ENCODE measurements around the gene GJD2. TPM values are rescaled to one million over a fixed set of nuclear protein-coding genes. Genes with fewer than 3 reads are reported as not detected.

The GJD2 gene
- total and polyA plus RNA-seq, 2 donors (not counting 1 experiment from before 2014, with no cell fraction given) = not detected

- DNase-seq = no peak
- intact Hi-C loops (cut with micrococcal nuclease) = no loop called here
- Histone ChIP-seq H3K36me3 (replicated peaks in 1 of 2; ENCODE audit: control extremely low read depth in 1 of 2, control insufficient read depth in 1 of 2, extremely low read depth in 1 of 2, insufficient read depth in 2 of 2, low read length in 1 of 2) (no peaks in the 10 kb centered on the region), H2AFZ (ENCODE audit: insufficient read depth, low read depth, low read length, poor library complexity, severe bottlenecking) (no peak overlapping the region), H3K4me3 (ENCODE audit: control extremely low read depth in 1 of 5, extremely low read depth in 1 of 5, insufficient read depth in 1 of 5, low read depth in 2 of 5, low read length in 4 of 5) (no peak overlapping the region), H3K27ac (ENCODE audit: low read length in 2 of 2) (no peak overlapping the region), H3K4me2 (replicated peaks; ENCODE audit: low read depth, low read length, poor library complexity, severe bottlenecking) (no peak overlapping the region), H3K79me2 (ENCODE audit: control insufficient read depth, insufficient read depth, low read length) (no peaks in the 10 kb centered on the region), H3K9me3 (ENCODE audit: control extremely low read depth in 1 of 3, control insufficient read depth in 2 of 3, insufficient read depth in 1 of 3, low read length in 2 of 3) (no peaks in the 10 kb centered on the region), H3K9ac (ENCODE audit: low read length) (no peak overlapping the region), H3K27me3 (replicated peaks in 1 of 4; ENCODE audit: control extremely low read depth in 1 of 4, control insufficient read depth in 3 of 4, insufficient read depth in 4 of 4, low read length in 3 of 4) (no peaks in the 10 kb centered on the region), H3K4me1 (ENCODE audit: control insufficient read depth in 2 of 2, insufficient read depth in 2 of 2, low read length in 2 of 2) (no peaks in the 10 kb centered on the region), H4K20me1 (ENCODE audit: control insufficient read depth, insufficient read depth, low read length, poor library complexity, severe bottlenecking) (no peaks in the 10 kb centered on the region)
- Mint-ChIP-seq H3K27ac (no peak overlapping the region), H3K4me3 (no peak overlapping the region), H3K4me1 (no peaks in the 10 kb centered on the region), H3K27me3 (peaks cover 11% of the 10 kb centered on the region), H3K9me3 (ENCODE audit: insufficient read depth) (peaks cover 7% of the 10 kb centered on the region)
- POLR2A ChIA-PET = no interaction called here
- TF ChIP-seq, protein P1, sequence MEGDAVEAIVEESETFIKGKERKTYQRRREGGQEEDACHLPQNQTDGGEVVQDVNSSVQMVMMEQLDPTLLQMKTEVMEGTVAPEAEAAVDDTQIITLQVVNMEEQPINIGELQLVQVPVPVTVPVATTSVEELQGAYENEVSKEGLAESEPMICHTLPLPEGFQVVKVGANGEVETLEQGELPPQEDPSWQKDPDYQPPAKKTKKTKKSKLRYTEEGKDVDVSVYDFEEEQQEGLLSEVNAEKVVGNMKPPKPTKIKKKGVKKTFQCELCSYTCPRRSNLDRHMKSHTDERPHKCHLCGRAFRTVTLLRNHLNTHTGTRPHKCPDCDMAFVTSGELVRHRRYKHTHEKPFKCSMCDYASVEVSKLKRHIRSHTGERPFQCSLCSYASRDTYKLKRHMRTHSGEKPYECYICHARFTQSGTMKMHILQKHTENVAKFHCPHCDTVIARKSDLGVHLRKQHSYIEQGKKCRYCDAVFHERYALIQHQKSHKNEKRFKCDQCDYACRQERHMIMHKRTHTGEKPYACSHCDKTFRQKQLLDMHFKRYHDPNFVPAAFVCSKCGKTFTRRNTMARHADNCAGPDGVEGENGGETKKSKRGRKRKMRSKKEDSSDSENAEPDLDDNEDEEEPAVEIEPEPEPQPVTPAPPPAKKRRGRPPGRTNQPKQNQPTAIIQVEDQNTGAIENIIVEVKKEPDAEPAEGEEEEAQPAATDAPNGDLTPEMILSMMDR (IDR thresholded peaks at IDR 0.05) = no peak
- no peak for TF ChIP-seq EZH2 (IDR thresholded peaks at IDR 0.05; ENCODE audit: borderline replicate concordance, insufficient read depth, low read depth, low read length, poor library complexity, severe bottlenecking)
- CTCF ChIA-PET = no interaction called here
- no peak for ATAC-seq (ENCODE audit: low read depth)
- WGBS (ENCODE audit: insufficient coverage) = no CpG with 5 or more reads among the region's 2 CpGs
Measured at GRCh38 chr15:34776606-34777105, 21.9 kb upstream of the GJD2 start.

GRCh38 chr15:34773917-34774316, 19.1 kb upstream of the GJD2 start:
- Histone ChIP-seq H3K9me3 (ENCODE audit: control extremely low read depth in 1 of 3, control insufficient read depth in 2 of 3, insufficient read depth in 1 of 3, low read length in 2 of 3) (no peaks in the 10 kb centered on the region), H3K4me1 (ENCODE audit: control insufficient read depth in 2 of 2, insufficient read depth in 2 of 2, low read length in 2 of 2) (no peaks in the 10 kb centered on the region), H3K79me2 (ENCODE audit: control insufficient read depth, insufficient read depth, low read length) (no peaks in the 10 kb centered on the region), H3K4me2 (replicated peaks; ENCODE audit: low read depth, low read length, poor library complexity, severe bottlenecking) (no peak overlapping the region), H2AFZ (ENCODE audit: insufficient read depth, low read depth, low read length, poor library complexity, severe bottlenecking) (no peak overlapping the region), H4K20me1 (ENCODE audit: control insufficient read depth, insufficient read depth, low read length, poor library complexity, severe bottlenecking) (no peaks in the 10 kb centered on the region), H3K4me3 (ENCODE audit: control extremely low read depth in 1 of 5, extremely low read depth in 1 of 5, insufficient read depth in 1 of 5, low read depth in 2 of 5, low read length in 4 of 5) (no peak overlapping the region), H3K27me3 (replicated peaks in 1 of 4; ENCODE audit: control extremely low read depth in 1 of 4, control insufficient read depth in 3 of 4, insufficient read depth in 4 of 4, low read length in 3 of 4) (no peaks in the 10 kb centered on the region), H3K27ac (ENCODE audit: low read length in 2 of 2) (no peak overlapping the region), H3K36me3 (replicated peaks in 1 of 2; ENCODE audit: control extremely low read depth in 1 of 2, control insufficient read depth in 1 of 2, extremely low read depth in 1 of 2, insufficient read depth in 2 of 2, low read length in 1 of 2) (no peaks in the 10 kb centered on the region), H3K9ac (ENCODE audit: low read length) (no peak overlapping the region)
- intact Hi-C loops (cut with micrococcal nuclease) = no loop called here
- POLR2A ChIA-PET = interaction anchor here (0.7 kb wide), 1 partner anchor 21 kb away, joined by 3 read pairs; no protein-coding TSS in a partner anchor
- Mint-ChIP-seq H3K27me3 (peaks cover 15% of the 10 kb centered on the region), H3K4me3 (no peak overlapping the region), H3K9me3 (ENCODE audit: insufficient read depth) (no peaks in the 10 kb centered on the region), H3K4me1 (no peaks in the 10 kb centered on the region), H3K27ac (no peak overlapping the region)
- WGBS (ENCODE audit: insufficient coverage) = no CpG with 5 or more reads among the region's 2 CpGs
- CTCF ChIA-PET = no interaction called here
- DNase-seq (no peak), ATAC-seq (ENCODE audit: low read depth) (no peak)
- TF ChIP-seq EZH2 (IDR thresholded peaks at IDR 0.05; ENCODE audit: borderline replicate concordance, insufficient read depth, low read depth, low read length, poor library complexity, severe bottlenecking) = no peak
- TF ChIP-seq, protein P1 (IDR thresholded peaks at IDR 0.05) = no peak
